Hematopoietic multipotent progenitor cell treated with erythropoietin and hydrocortisone succinate and interleukin-3 and kit ligand, for 6 days (in vitro differentiated cells): ENCODE results near the gene MLST8.
A peak's percentile ranks its signal among the peaks of the same experiment; 100 is the strongest.

Experiments
- DNase-seq: peaks from one replicate; pipeline ENCODE4 v3.0.0-alpha.2; 2015

The MLST8 gene

GRCh38 chr16:2205104-2205966 is at the start of gene MLST8:
MLST8 (plus strand) TSS chr16:2205454; CDS start chr16:2206086, 632 bp downstream.
- peak; percentile 94 for DNase-seq

GRCh38 chr16:2155977-2156848 is 49.0 kb upstream of the MLST8 start:
- peak; percentile 59 for DNase-seq

- no peak for DNase-seq
Observed at GRCh38 chr16:2156849-2157224, 48.4 kb upstream of the MLST8 start.

GRCh38 chr16:2157480-2158261 is 47.6 kb upstream of the MLST8 start:
- no peak for DNase-seq

- no peak for DNase-seq
Observed at GRCh38 chr16:2158262-2158638, 47.0 kb upstream of the MLST8 start.

GRCh38 chr16:2159175-2159838 is 45.9 kb upstream of the MLST8 start:
- peak; percentile 32 for DNase-seq

DNA sequence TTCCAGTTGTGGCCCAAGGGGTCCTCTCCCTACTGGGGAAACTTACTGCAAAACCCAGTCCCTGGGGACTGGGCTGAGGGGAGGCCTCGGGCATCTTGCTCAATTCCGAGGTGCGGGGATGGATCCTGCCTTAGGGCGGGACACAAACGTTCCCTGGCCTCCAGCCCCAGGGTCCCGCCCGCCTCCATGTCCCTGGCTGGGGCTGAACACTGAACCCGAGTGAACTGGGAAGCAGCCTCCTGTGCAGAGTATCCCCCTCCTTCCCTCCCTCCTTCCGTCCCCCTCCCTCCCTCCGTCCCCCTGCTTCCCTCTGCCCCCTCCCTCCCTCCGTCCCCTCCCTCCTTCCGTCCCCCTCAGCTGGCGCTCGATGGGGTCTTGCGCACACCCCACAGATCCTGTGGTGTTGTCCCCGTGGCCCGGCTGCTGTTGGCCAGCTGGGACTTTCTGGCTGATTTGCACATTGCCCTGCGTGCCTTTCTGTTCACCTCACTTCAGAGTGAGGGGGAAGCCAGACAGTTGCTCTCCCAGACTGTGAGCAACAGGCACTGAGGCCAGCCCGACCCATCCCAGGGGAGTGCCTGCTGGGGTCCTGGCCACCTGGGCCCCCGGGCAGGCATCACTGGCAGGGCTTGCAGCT is 44.2 kb upstream of the MLST8 start:
- DNase-seq: no peak

DNA sequence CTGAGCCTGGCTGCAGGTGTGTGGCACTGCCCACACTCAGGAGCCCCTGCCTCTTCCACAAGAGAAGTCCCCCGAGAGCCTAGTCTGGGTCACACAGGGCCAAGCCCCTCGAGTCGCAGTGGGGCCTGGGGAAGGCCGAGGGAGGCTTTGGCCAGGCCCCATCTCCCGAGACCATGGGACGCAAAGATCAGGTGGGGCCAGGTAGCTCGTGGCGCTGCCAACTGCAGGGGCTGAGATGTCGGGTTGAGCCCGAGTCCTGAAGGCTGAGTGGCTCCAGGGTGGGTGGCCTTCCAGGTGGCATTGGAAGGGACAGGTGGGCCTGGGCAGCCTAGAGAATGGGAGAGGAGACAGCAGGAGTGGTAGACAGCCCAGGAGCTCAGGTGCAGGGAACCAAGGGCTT is 43.3 kb upstream of the MLST8 start:
- no peak for DNase-seq

DNA sequence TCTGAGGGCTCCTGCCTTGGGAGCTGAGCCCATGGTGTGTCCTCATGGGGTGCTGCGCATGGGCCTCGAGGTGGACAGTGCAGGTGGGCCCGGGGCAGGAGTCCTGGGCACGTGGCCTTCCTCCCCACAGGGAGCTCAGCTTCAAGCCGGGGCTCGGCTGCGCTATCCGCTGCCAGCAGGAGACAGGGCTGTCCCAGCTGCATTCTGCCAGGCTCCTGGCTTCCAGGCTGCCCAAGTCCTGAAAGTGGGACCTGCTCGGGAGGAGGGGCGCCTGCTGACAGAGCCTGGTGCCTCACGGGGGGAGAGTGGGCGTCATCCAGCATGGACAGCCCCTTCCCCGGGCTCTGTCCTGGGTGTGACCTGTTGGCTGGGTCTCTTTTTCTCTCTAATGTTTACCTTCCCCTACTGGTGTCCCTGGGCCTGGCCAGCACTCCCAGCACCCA is 42.6 kb upstream of the MLST8 start:
- no peak for DNase-seq

DNA sequence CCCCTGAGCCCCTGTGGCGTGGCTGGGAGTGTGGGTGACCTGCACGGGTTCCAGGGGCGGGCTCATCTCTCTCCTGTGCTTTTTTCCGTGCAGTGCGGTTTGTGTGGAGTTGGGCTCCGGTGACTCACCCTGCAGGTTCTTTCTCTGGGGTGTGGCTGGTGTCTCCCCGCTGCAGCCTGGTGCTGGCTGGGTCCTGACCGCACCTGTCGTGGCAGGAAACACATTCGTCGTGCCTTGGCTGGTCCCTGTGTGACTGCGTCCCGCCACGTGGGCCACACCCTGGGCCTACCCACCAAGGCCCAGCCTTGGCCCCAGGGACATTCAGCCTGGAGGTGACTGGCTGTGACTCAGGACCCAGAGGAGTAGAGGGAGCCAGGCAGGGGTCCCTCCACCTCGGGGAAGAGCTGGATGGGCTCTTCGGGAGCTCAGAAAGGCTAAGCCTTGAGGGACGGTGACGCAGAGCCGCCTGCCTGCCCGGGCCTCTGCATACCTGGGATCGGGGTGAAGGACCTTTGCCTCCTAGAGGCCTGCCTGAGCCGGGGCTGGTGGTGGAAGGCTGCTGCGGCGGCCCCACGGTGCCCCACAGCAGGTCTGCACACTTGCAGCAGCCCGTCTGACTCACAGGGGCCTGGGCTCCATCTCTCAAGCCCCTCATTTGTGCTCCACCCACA is 41.9 kb upstream of the MLST8 start:
- DNase-seq: no peak

GRCh38 chr16:2165861-2166260 is 39.4 kb upstream of the MLST8 start:
- no peak for DNase-seq

DNA sequence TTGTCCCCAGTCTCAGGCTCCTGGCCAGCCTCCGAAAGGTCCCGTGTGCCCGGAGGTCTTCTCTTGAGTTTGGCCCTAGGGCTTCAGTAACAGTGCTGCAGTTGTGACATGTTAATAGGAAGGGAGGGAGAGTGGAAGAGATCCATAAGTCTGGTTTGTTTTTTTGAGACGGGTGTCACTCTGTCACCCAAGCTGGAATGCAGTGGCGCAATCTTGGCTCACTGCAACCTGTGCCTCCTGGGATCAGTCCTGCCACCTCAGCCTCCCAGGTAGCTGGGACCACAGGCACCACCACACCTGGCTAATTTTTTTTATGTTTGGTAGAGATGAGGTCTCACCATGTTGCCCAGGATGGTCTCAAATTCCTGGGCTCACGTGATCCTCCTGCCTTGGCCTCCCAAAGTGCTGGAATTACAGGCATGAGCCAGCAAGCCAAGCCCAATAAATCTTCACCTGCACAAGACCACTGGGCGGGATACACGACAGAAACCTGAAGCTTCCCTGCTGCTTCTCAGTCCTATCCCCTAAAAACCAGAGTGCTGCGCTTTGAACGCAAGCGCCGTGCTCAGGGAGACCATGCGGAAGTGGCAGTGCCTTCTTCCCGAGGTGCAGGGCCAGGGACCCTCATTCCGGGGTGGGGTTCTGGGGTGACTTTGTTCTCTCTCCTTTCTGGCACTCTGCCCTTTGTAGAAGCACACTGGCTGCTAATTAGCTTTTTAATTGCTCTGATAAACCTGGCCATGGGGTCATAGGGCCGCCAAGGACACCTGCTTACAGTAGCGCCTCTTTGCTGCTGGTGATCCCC is 38.8 kb upstream of the MLST8 start:
- DNase-seq: no peak

GRCh38 chr16:2167068-2167638 is 38.1 kb upstream of the MLST8 start:
- DNase-seq: no peak

DNA sequence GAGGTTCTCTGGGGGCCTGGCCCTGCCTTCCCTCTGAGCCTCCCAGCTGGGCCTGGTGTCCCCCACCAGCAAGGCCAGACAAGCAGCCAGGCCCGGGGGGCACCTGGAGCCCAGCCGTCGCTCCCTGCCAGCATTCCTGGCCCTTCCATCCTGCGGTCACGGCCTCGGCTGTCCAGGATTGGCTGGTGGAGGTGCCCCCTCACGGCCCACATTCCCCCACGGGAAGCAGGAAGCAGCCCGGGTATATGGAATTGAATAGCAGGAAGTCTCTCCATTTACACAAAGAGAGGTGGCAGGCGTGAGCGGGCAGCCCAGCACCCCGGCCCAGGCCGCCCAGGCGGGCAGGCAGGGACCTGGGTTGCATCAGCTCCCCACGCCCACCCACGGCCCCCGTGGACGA is 35.2 kb upstream of the MLST8 start:
- no peak for DNase-seq

GRCh38 chr16:2170587-2171435 is 34.4 kb upstream of the MLST8 start:
- DNase-seq: no peak

DNA sequence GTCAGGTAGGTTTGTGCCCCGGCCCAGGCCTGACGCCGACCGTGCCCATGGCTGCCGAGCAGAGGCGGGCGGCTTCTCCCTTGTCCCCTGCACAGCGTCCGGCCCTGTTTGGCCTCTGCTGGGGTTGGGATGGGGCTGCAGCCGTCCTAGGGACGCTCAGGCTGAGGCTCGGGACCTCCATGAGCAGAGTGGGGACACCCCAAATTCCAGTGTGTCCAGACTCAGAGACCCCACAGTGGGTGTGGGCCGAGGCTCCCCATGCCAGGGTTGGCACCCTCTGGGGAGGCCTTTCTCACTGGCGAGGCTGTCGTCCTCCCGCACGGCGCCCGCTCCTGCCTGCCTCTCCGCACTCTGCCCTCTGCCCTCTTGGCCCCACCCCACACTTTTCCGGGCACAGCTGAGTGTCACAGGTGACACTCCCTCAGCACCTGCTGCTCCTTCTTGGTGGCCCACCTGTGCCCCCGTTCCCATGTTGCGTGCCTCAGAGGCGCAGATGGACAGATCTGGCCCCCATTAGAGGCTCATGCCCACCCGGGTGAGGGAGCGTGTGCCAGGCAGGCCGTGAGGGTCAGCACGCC is 33.6 kb upstream of the MLST8 start:
- no peak for DNase-seq

DNA sequence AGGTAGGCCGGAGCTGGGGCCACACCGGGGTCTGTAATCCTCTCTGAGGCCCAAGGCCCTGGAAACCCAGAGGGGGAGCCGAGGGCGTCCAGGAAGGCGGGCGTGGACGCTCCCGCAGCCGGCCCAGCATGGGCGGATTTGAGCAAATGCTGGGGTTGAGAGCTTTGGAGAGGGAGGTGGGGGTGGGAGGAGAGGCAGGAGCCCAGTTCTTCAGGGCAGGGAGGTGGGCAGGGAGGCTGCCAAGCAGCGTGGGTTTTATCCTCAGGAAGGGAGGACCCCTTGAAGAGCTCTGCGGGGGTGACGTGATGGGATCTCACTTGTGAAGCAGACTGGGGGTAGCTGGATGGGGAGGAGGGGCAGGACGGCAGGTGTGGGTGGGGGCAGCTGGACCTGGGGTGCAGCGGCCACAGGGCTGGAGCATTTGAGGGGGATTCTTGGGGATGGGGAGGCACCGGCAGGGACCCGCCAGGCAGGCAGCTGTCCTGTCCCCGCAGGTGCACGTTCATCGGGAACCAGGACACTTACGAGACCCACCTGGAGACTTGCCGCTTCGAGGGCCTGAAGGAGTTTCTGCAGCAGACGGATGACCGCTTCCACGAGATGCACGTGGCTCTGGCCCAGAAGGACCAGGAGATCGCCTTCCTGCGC is 32.4 kb upstream of the MLST8 start:
- no peak for DNase-seq

DNA sequence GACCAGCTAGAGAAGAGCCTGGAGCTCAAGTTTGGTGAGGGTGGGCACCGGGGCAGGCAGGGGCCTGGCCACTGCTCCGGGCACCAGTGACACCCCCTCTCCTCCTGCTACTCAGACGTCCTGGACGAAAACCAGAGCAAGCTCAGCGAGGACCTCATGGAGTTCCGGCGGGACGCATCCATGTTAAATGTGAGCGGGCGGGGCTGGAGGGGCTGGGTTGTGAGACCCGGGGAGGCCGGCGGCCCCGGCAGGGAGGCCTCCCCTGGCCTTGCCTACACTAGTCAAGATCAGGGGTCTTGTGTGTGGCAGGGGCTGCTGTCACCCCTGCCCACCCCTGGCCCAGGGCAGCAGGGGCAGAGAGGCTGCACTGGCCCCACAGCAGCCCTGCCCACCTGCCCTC is 31.9 kb upstream of the MLST8 start:
- DNase-seq: no peak
